NCI-H1105 treated with DMSO at 0.1 percent for 48 hours (cell line): Measurements from ENCODE around the gene STAG2.
"Not testable (repeated sequence)": the region's sequence is repeated elsewhere in the genome, so short reads cannot be mapped to it uniquely, and the experiment has no call there.

Experiments used
- DNase-seq: peaks from one replicate; lab custom pipeline; 2025; lab: John Stamatoyannopoulos, UW

The STAG2 gene

DNA sequence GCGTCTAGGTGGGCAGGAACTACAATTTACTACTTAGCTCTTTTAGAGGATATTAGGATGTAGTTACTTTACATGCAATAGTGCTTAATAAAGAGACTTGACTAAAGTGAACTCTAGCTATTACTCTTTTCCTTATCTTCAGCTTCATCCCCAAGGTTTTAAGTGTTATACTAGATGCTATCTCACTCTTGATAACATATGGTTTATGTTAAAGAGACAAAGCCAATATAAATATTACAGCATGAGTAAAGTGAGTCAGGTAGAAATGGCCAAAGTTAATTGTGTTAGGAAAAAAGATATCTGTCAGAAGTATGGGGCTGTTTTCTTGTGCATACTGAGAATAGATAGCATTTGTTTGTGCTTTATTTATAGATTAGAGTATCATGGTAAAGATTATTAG is 80.5 kb downstream of the STAG2 start:
- no peak for DNase-seq

DNA sequence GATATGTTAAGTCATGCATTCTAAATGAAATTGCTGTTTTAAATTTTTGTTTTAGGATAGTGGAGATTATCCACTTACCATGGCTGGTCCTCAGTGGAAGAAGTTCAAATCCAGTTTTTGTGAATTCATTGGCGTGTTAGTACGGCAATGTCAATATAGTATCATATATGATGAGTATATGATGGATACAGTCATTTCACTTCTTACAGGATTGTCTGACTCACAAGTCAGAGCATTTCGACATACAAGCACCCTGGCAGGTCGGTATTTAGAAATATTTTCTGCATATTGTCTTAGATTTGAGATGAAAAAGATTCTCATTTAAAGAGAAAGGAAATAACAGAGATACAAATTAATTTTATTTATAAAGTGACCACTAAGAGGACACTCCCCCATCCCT is 83.6 kb downstream of the STAG2 start:
- DNase-seq, result no peak

DNA sequence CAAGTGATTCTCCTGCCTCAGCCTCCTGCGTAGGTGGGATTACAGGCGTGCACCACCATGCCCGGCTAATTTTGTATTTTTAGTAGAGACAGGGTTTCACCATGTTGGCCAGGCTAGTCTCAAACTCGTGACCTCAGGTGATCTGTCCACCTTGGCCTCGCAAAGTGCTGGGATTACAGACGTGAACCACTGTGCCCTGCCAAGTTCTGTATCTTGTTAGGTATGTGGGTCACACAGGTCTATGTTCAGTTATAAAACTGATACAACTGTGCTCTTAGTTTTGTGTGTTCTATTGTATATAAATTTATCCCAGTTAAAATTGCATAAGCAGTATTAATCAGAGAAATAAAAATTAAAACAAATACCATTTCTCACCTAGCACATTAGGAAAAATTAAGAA is 122.9 kb downstream of the STAG2 start:
- DNase-seq, result not testable (repeated sequence)

DNA sequence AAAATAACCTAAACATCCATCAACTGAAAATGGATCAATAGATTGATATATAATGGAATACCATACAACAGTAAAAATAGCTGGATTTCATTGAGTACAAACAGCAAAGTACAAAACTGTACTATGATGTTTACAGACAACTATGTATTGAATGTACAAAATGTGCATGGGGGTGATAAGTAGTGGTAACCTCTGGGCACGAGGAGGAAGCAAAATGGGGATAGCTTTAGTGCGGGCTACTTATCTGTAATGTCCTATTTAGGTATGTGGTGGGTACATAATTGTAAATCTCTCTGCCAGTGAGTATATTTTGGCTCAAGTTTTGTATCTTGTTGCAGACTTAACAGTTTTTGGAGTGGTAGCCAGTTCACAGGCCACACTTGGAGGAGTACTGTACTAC is 123.6 kb downstream of the STAG2 start:
- no peak for DNase-seq

DNA sequence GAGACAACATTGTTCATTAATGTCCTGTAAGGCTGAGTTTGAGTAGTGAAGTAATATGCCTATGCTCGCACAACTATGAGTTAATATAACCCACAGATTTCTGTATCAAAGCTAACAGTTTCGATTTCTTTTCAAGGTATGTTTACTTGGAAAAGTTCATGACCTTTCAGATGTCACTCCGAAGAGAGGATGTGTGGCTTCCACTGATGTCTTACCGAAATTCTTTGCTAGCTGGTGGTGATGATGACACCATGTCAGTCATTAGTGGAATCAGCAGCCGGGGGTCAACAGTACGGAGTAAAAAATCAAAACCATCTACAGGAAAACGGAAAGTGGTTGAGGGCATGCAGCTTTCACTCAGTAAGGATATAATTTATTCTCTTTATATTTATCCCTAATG is 124.9 kb downstream of the STAG2 start:
- no peak for DNase-seq

DNA sequence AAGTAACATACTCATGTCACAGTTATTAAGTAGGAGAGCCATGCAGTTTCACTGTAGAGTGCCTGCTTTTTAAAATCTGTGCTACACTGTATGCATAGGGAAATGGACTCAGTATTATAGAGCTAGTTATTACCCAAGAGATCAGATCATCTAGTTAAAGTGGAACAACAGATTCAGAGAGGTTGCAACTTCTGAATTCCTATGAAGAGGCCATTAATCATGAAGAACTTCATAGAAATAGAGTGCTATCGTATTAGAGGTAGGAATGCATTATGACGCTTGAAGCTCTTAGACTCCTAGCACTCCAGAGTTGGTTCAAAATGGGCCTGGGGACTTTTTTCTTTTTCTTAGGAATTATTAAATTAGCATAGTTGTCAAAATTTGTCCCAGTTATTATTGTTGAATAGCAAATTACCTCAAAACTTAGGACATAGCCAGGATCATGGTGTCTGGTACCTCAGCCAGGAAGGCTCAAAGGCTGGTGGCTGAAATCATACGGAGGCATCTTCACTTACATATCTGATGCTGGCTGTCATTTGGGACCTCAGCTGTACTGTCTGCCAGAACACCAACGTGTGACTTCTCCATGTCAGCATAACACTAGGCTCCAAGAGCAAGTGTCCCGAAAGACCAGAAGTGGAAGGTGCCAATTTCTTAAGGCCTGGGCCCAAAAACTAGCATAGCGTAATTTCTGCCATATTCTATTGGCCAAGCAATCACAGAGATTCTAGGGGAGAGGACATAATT is 125.7 kb downstream of the STAG2 start:
- DNase-seq, result no peak

DNA sequence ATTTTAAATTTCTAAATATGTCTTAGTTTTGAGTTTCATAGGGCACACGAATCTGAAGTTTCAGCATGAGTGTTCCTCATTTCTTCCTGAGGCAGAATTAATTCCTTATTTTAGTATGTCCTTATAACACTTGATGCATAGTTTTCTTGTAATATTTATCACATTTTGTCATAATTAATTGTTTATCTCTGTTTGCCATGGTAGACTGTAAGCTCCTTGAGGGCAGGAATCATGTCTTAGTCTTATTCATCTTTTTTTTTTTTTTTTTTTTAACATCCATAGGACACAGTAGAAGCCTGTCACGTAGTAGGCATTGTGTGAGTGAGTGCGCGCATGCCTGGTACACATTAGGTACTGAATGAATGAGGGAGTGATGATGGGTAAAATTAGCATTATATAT is 131.7 kb downstream of the STAG2 start:
- no peak for DNase-seq

DNA sequence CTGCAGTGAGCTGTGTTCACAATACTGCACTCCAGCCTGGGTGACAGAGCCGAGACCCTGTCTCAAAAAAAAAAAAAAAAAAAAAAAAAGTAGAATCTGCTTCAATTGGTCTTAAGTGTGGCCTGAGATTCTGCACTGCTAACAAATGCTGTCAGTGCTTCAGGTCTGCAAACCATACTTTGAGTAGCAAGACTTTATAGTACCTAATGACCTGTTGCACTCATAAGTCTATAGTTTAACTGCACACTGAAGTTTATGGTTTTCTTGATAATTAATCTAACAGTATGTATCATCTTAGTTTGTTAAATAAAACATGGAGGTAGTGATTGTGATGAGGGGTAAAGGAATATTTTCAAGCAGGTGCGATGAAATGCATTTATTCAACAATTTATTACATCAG is 135.6 kb downstream of the STAG2 start:
- DNase-seq, result no peak

DNA sequence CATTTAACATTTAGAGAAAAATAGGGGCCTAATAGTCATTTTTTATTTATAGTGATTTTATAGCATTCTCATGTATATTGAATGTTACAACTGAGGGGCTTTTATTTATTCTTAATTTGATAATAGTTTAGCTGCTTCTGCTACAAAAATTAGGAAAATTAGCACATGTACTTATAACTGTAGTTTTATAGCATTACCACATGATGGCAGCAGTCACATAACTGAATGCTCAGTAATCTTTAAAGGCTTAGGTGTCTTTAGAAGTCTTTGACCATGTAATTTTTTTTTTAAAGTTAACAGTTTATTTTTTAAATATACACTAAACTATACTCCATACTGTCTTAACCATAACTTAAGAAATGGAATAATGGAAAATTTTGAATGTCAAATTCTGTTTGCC is 136.6 kb downstream of the STAG2 start:
- peak; percentile 23 for DNase-seq

DNA sequence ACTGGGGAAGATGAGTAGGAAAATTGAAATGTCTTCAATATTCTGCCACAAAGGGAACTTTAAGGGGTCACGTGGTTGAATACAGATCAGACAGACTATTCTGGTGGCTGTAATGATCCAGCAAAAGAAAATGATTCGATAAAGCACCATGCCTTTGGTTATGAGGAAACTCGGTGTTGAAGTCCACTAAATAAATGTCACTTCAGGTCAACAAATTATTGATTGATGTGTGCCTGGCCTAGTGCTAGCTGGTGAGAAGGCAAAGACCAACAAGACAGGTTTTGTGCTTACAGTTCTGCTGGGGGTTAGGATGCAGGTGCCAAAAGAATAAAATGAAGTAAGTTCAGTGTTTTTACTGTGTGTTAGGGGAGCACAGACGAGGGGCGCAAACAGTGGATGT is 142.5 kb downstream of the STAG2 start:
- no peak for DNase-seq

DNA sequence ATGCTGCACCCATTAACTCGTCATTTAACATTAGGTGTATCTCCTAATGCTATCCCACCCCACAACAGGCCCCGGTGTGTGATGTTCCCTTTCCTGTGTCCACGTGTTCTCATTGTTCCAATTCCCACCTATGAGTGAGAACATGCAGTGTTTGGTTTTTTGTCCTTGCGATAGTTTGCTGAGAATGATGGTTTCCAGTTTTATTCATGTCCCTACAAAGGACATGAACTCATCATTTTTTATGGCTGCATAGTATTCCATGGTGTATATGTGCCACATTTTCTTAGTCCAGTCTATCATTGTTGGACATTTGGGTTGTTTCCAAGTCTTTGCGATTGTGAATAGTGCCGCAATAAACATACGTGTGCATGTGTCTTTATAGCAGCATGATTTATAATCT is 143.0 kb downstream of the STAG2 start:
- not testable (repeated sequence) for DNase-seq

DNA sequence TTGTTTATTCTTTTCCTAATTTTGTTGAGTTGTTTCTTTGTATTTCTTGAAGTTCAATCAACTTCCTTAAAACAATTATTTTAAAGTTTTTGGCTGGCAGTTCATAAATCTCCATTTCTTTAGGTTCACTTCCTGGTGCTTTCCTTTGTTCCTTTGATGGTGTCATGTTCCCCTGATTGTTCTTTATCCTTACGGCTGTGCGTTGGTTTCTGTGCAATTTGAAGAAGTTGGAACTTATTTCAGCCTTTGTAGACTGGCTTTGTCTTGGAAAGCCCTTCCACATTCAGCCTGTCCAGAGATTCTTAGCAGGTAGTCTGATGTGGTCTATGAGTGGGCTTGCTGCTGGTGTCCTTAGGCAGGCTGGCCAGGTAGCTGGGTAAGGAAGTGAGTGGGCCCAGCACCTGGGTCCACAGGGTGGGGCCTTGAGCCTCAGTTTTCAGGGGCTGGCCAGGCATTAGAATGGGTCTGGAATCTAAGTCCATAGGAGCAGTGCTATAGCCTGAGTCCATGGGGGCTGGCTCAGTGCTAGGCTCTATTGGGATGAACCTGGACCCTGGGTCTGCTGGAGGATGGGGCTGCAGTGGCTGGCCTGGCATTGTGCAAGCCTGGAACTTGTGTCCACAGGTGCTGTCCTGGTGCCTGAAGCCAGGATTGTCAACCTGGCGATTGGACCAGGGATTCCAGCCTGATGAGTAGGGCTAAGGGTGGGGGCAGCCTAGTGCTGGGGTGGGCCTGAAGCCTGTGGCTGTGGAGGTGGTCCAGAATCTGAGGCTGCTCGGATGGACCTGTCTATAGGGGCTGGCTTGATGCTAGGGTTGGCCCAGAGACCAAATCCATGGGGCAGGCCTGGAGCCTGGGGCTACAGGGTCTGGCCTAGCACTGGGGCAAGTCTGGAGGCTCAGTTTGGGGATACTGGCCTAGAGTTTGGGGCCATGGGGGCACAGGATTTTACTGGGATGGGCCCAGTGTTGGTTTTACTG is 152.4 kb downstream of the STAG2 start:
- no peak for DNase-seq

DNA sequence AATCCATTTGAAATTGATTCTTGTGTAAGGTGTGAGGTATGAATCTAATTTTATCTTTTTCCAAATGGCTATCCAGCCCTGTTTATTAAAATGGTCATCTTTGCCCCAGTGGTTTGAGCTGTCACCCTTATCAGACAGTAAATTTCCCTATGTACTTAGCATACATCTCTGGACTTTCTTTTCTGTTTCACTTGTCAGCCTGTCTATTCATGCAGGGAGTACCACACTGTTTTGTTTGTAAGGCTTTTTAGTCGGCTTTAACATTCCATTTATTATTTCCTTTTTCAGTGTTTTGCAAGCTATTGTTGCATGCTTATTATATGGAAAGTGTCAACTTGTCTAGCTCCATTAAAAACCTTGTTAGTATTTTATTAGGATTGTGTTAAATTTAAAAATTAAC is 155.8 kb downstream of the STAG2 start:
- no peak for DNase-seq

DNA sequence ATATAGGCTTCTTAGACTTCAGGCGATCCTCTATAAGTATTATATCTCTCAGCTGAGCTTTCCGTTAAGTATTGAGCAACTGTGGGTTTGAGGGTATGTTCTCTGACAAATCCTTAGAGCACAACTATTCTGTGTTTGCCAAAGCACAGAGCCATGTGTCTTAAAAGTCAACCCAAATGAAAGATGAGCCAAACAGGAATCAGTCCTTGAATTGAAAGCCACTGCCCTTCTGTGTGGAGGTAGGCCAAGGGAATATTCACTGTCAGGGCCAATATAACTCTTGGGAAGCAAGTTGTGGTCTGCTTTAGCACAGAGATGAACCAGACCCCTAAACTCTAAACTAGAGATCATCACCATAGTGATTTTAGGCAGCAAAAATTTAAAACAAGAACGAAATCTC is 164.0 kb downstream of the STAG2 start:
- no peak for DNase-seq

DNA sequence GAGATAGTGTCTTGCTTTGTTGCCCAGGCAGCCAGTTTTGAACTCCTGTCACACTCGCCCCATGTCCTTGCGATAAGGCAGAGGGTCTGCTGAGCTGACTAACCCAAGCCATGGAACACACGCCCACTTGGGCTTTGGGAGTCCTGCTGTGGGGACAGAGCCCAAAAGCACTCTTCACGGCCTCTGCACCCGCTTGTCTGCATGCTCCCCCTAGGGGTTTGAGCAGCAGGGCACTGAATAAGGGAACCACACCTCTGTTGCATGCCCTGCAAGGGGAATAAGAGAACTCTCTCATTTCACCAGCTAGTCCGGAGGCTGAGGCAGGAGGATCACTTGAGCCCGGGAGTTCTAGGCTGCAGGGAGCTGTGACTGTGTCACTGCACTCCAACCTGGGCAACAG is 166.0 kb downstream of the STAG2 start:
- DNase-seq, result no peak

DNA sequence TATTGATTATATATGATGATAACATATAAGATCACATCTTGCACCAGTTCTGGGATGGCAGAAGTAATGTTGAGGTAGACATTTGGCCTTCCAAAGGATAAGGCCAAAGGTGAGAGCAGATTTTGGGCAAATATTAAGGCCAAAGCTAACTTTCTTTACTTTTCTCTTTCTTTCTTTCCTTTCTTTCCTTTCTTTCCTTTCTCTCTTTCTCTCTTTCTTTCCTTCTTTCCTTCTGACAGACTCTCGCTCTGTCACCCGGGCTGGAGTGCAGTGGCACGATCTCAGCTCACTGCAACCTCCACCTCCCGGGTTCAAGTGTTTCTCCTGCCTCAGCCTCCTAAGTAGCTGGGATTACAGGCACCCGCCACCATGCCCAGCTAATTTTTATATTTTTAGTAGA is 170.9 kb downstream of the STAG2 start:
- DNase-seq, result not testable (repeated sequence)

DNA sequence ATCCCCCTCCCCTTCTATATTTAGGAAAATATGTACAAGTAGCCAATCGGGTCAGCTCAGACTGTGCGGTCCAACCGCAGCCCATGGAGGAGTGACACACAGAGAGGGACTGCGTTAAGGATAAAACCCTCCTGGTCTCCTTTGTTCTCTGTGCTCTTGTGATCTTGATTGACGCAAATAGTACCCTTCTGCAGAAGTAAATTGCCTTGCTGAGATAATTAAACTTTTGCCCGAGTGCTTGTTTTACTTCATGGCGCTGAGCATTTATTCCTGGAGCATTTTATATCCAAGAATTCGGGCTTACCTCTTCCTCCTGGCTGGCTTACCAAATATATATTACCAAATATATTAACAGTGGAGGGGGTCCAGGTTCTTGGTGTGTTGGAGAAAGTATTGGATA is 184.2 kb downstream of the STAG2 start:
- no peak for DNase-seq

DNA sequence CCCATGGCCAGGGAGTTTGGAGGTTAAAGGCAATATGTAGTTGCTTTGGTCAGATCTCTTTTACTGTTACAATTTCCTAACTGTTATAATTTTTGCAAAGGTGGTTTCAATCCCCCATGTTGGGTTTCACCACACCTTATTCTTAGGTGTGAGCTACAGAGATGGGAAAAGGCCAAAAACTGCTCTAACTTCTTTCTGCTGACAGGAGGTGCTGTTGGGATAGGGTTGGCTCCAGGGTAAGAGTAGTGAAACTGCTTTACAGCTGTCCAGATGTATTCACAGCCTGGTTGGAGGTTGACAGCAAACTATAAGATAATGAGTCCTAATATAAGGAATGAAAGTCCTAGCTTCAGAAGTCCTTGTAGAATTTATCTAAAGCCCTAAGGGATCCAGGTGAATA is 189.7 kb downstream of the STAG2 start:
- no peak for DNase-seq
